ENCODE measurements around the gene JPH4. TPM values are rescaled to one million over a fixed set of nuclear protein-coding genes. Genes with fewer than 3 reads are reported as not detected.

The JPH4 gene
- polyA plus RNA-seq, 10 donors, result 0.46 to 4.1 (median 1.2) TPM

- DNase-seq, result no peak
Observed at GRCh38 chr14:23564181-23564812, 14.3 kb downstream of the JPH4 start.

GRCh38 chr14:23563473-23564180 lies 15.0 kb downstream of the JPH4 start:
- no peak for DNase-seq

GRCh38 chr14:23562822-23563472 lies 15.6 kb downstream of the JPH4 start:
- peak; percentile 33 to 70 (median 58) for DNase-seq

- DNase-seq, result no peak
Observed at GRCh38 chr14:23561873-23562821, 16.4 kb downstream of the JPH4 start.

GRCh38 chr14:23561259-23561658 lies 17.3 kb downstream of the JPH4 start:
- no peak for DNase-seq

GRCh38 chr14:23559926-23560520 lies 18.6 kb downstream of the JPH4 start:
- DNase-seq, result no peak

- no peak for DNase-seq
Observed at GRCh38 chr14:23559010-23559925, 19.3 kb downstream of the JPH4 start.

GRCh38 chr14:23558346-23559009 lies 20.1 kb downstream of the JPH4 start:
- no peak for DNase-seq

GRCh38 chr14:23557946-23558345 lies 20.6 kb downstream of the JPH4 start:
- no peak for DNase-seq

- DNase-seq, result no peak
Observed at GRCh38 chr14:23557521-23557920, 21.1 kb downstream of the JPH4 start.

- DNase-seq, result no peak
Observed at GRCh38 chr14:23556700-23557440, 21.7 kb downstream of the JPH4 start.

GRCh38 chr14:23555882-23556699 lies 22.5 kb downstream of the JPH4 start, which contains the start of gene THTPA:
TSS of gene THTPA (plus strand) at chr14:23556271. CDS start at chr14:23556758, 487 bp downstream.
- DNase-seq, result peak; percentile 88 to 98 (median 93)

GRCh38 chr14:23555533-23555881 lies 23.1 kb downstream of the JPH4 start:
- DNase-seq, result no peak

- DNase-seq, result peak; percentile 39 to 84 (median 71)
Observed at GRCh38 chr14:23551266-23552028, 27.1 kb downstream of the JPH4 start, which contains the start of gene ZFHX2. TSS of gene ZFHX2 (minus strand) at chr14:23551765. CDS start at chr14:23535325, 16,440 bp downstream.

- peak in 1 of 3 donors; percentile 23 for DNase-seq
Observed at GRCh38 chr14:23550812-23551265, 27.8 kb downstream of the JPH4 start.

GRCh38 chr14:23550131-23550811 lies 28.3 kb downstream of the JPH4 start:
- no peak for DNase-seq

Data from muscle of back (tissue), 11 donors.